B cell (primary cell): ENCODE results near the gene MYOM3. TPM values are rescaled to one million over a fixed set of nuclear protein-coding genes. Genes with fewer than 3 reads are reported as not detected.

Experiments used
- ATAC-seq: fragments of 200-7000 bp; cut with Tn5 transposase; one replicate; pipeline ENCODE4 v1.10.0; 2021; ENCODE audit warnings: low read depth, mild to moderate bottlenecking, moderate number of reproducible peaks, moderate library complexity
- CTCF ChIA-PET: fragments of 350-600 bp; sonication (Branson Sonifier 250); formaldehyde crosslinking; loops from one replicate; lab custom pipeline; 2021; ENCODE audit warnings: antibody characterized with exemption, inconsistent platforms; lab: Charles Lee
- POLR2A ChIA-PET: fragments of 350-600 bp; sonication (Branson Sonifier 250); formaldehyde crosslinking; loops from one replicate; lab custom pipeline; 2021; ENCODE audit warnings: antibody characterized with exemption; lab: Charles Lee
- DNase-seq: peaks from one replicate; pipeline ENCODE4 v3.0.0; 2013
- H2AFZ ChIP-seq: 2 replicates; pipeline ENCODE4 v1.6.1; 2012; ENCODE audit warnings: mild to moderate bottlenecking, low read depth, low read length; ENCODE audit not compliant: insufficient read depth, poor library complexity, severe bottlenecking
- H3K27ac ChIP-seq, 2 donors: 1 replicate in 1 of 2; 2 replicates in 1 of 2; pipeline ENCODE4 v1.5.1; 2012 to 2013; ENCODE audit warnings: low read length in 2 of 2, mild to moderate bottlenecking in 2 of 2, moderate library complexity in 1 of 2
- H3K27me3 ChIP-seq, 4 experiments: fragments of 200-600 bp in 1 of 4; sonication (generic) in 1 of 4; replicated peaks in 1 of 4; 1 replicate in 2 of 4; 2 replicates in 2 of 4; pipeline versions ENCODE4 v1.6.1 to v1.7.0; 2013 to 2016; ENCODE audit warnings: low read length in 3 of 4, mild to moderate bottlenecking in 2 of 4, mixed read lengths in 1 of 4, moderate library complexity in 1 of 4; ENCODE audit not compliant: insufficient read depth in 4 of 4, control insufficient read depth in 3 of 4; ENCODE audit errors: control extremely low read depth in 1 of 4
- H3K36me3 ChIP-seq, 2 experiments: replicated peaks in 1 of 2; 1 replicate in 1 of 2; 2 replicates in 1 of 2; pipeline versions ENCODE4 v1.6.1 to v1.7.1; 2013; ENCODE audit warnings: low read length in 1 of 2; ENCODE audit not compliant: insufficient read depth in 2 of 2, control insufficient read depth in 1 of 2; ENCODE audit errors: control extremely low read depth in 1 of 2, extremely low read depth in 1 of 2
- H3K4me1 ChIP-seq, 2 donors: fragments of 200-600 bp in 1 of 2; sonication (generic) in 1 of 2; 1 replicate in 1 of 2; 2 replicates in 1 of 2; pipeline versions ENCODE4 v1.5.1 to v1.6.1; 2013 to 2017; ENCODE audit warnings: low read length in 2 of 2; ENCODE audit not compliant: control insufficient read depth in 2 of 2, insufficient read depth in 2 of 2
- H3K4me2 ChIP-seq: replicated peaks from 2 replicates; pipeline ENCODE3; 2012; ENCODE audit warnings: mild to moderate bottlenecking, low read depth, low read length; ENCODE audit not compliant: poor library complexity, severe bottlenecking
- H3K4me3 ChIP-seq, 5 experiments: fragments of 200-600 bp in 1 of 5; sonication (generic) in 1 of 5; 1 replicate in 3 of 5; 2 replicates in 2 of 5; pipeline versions ENCODE4 v1.5.1 to v1.7.0; 2011 to 2016; ENCODE audit warnings: low read length in 4 of 5, mild to moderate bottlenecking in 4 of 5, low read depth in 2 of 5, control low read depth in 1 of 5, moderate library complexity in 1 of 5; ENCODE audit not compliant: insufficient read depth in 1 of 5; ENCODE audit errors: control extremely low read depth in 1 of 5, extremely low read depth in 1 of 5
- H3K79me2 ChIP-seq: fragments of 200-600 bp; sonication (generic); one replicate; pipeline ENCODE4 v1.6.0; 2016; ENCODE audit warnings: low read length; ENCODE audit not compliant: control insufficient read depth, insufficient read depth
- H3K9ac ChIP-seq: fragments of 200-600 bp; sonication (generic); 2 replicates; pipeline ENCODE4 v1.6.1; 2017; ENCODE audit warnings: mild to moderate bottlenecking, low read length, moderate library complexity
- H3K9me3 ChIP-seq, 3 donors: one replicate each; pipeline versions ENCODE4 v1.6.1 to v1.7.1; 2013; ENCODE audit warnings: low read length in 2 of 3; ENCODE audit not compliant: control insufficient read depth in 2 of 3, insufficient read depth in 1 of 3; ENCODE audit errors: control extremely low read depth in 1 of 3
- H4K20me1 ChIP-seq: 2 replicates; pipeline ENCODE4 v1.6.0; 2012; ENCODE audit warnings: mild to moderate bottlenecking, low read length; ENCODE audit not compliant: insufficient read depth, control insufficient read depth, poor library complexity, severe bottlenecking
- H3K27ac Mint-ChIP-seq: one replicate; pipeline ENCODE4 v1.8.0; 2021; ENCODE audit warnings: mixed read lengths
- H3K27me3 Mint-ChIP-seq: one replicate; pipeline ENCODE4 v1.8.0; 2021; ENCODE audit warnings: mixed read lengths
- H3K4me1 Mint-ChIP-seq: one replicate; pipeline ENCODE4 v1.8.0; 2021; ENCODE audit warnings: mixed read lengths
- H3K4me3 Mint-ChIP-seq: one replicate; pipeline ENCODE4 v1.8.0; 2021; ENCODE audit warnings: mixed read lengths
- H3K9me3 Mint-ChIP-seq: one replicate; pipeline ENCODE4 v1.8.0; 2022; ENCODE audit warnings: mixed read lengths; ENCODE audit not compliant: insufficient read depth
- CTCF ChIP-seq: fragments of 200-600 bp; IDR thresholded peaks from one replicate; pipeline ENCODE4 v1.8.0; 2022; ENCODE audit warnings: antibody characterized with exemption, mild to moderate bottlenecking
- EZH2 ChIP-seq: IDR thresholded peaks from 2 replicates; pipeline ENCODE4 v1.6.1; 2012; ENCODE audit warnings: borderline replicate concordance, low read depth, mild to moderate bottlenecking, moderate library complexity, low read length; ENCODE audit not compliant: insufficient read depth, poor library complexity, severe bottlenecking
- WGBS: methylation state at CpG from one replicate; pipeline ENCODE4 v1.1.5; 2013; ENCODE audit warnings: missing lambda C conversion rate; ENCODE audit not compliant: insufficient coverage; 5-methylcytosine and 5-hydroxymethylcytosine counted together
- intact Hi-C: fragments of 100-400 bp; cut with micrococcal nuclease; formaldehyde crosslinking; loops from one replicate; pipeline ENCODE4 v1.10.0; 2022
- polyA plus RNA-seq: library from polyadenylated mRNA; depleted of rRNA; stranded (reverse); fragments of >200 nt; gene quantifications from 2 replicates; pipeline ENCODE4 v1.2.3, GENCODE V29; 2012
- total RNA-seq, 2 donors: library from RNA; stranded (reverse); fragments of 120-200 nt in 1 of 2; gene quantifications; 1 replicate in 1 of 2; 2 replicates in 1 of 2; pipeline versions ENCODE4 v1.2.3 to v1.2.4, GENCODE V29; 2013 to 2022

MYOM3 gene
- total and polyA plus RNA-seq, 2 donors (not counting 1 experiment from before 2014, with no cell fraction given), result not detected

- peaks cover 0 to 13% (median 1%) of the 10 kb centered on the region in 4 experiments for H3K27me3 ChIP-seq
- H3K9me3 ChIP-seq, result no peaks in the 10 kb centered on the region
- TF ChIP-seq CTCF (no peak), EZH2 (no peak)
- H3K36me3 ChIP-seq, result no peaks in the 10 kb centered on the region
- ChIA-PET CTCF (no interaction called here), POLR2A (no interaction called here)
- no peak overlapping the region for H3K9ac ChIP-seq
- H3K27me3 Mint-ChIP-seq, result peaks cover 24% of the 10 kb centered on the region
- no peak overlapping the region for H2AFZ ChIP-seq
- H3K4me3 Mint-ChIP-seq, result no peak overlapping the region
- ATAC-seq (no peak), DNase-seq (no peak)
- H3K4me3 ChIP-seq, result no peak overlapping the region
- no peaks in the 10 kb centered on the region for H3K4me1 Mint-ChIP-seq
- H3K79me2 ChIP-seq, result no peaks in the 10 kb centered on the region
- no peaks in the 10 kb centered on the region for H3K4me1 ChIP-seq
- H3K4me2 ChIP-seq, result no peak overlapping the region
- no peaks in the 10 kb centered on the region for H4K20me1 ChIP-seq
- 90% methylated on average over 12 of the region's 17 CpGs for WGBS
- H3K9me3 Mint-ChIP-seq, result no peaks in the 10 kb centered on the region
- intact Hi-C loops, result no loop called here
- H3K27ac Mint-ChIP-seq, result no peak overlapping the region
- H3K27ac ChIP-seq, result no peak overlapping the region
Measured at GRCh38 chr1:24119859-24120756, 8.2 kb upstream of the MYOM3 start.

GRCh38 chr1:24119489-24119858 is 7.5 kb upstream of the MYOM3 start:
- H3K9ac ChIP-seq, result no peak overlapping the region
- 67% methylated on average over 2 of the region's 5 CpGs for WGBS
- Mint-ChIP-seq H3K27me3 (peaks cover 24% of the 10 kb centered on the region), H3K4me3 (no peak overlapping the region), H3K27ac (no peak overlapping the region), H3K9me3 (no peaks in the 10 kb centered on the region), H3K4me1 (no peaks in the 10 kb centered on the region)
- H3K36me3 ChIP-seq, result no peaks in the 10 kb centered on the region
- no peaks in the 10 kb centered on the region for H3K79me2 ChIP-seq
- peaks cover 0 to 13% (median 1%) of the 10 kb centered on the region in 4 experiments for H3K27me3 ChIP-seq
- ChIA-PET POLR2A (no interaction called here), CTCF (no interaction called here)
- no peaks in the 10 kb centered on the region for H3K9me3 ChIP-seq
- TF ChIP-seq CTCF (no peak), EZH2 (no peak)
- ATAC-seq, result no peak
- no peak overlapping the region for H3K4me2 ChIP-seq
- no peak for DNase-seq
- intact Hi-C loops, result no loop called here
- H4K20me1 ChIP-seq, result no peaks in the 10 kb centered on the region
- H3K4me3 ChIP-seq, result no peak overlapping the region
- H3K27ac ChIP-seq, result no peak overlapping the region
- H2AFZ ChIP-seq, result no peak overlapping the region
- H3K4me1 ChIP-seq, result no peaks in the 10 kb centered on the region
